Breast epithelium (tissue), 3 donors: ENCODE measurements around the gene DTNB.

Experiments
- POLR2A ChIP-seq: fragments of 450-650 bp; IDR thresholded peaks from one replicate; pipeline ENCODE4 v1.6.1; 2016; ENCODE audit warnings: antibody characterized with exemption, mild to moderate bottlenecking, moderate library complexity
- POLR2AphosphoS5 ChIP-seq, 3 donors: sonication (generic); formaldehyde crosslinking; IDR thresholded peaks; one replicate each; pipeline ENCODE4 v1.6.1; 2017; ENCODE audit warnings: antibody characterized with exemption in 3 of 3
- TF ChIP-seq, protein P1 (sequence below), 3 donors: fragments of 450-650 bp; IDR thresholded peaks; one replicate each; pipeline ENCODE4 v1.5.1; 2016 to 2017; ENCODE audit warnings: antibody characterized with exemption in 3 of 3, mild to moderate bottlenecking in 3 of 3, moderate library complexity in 3 of 3

DNA sequence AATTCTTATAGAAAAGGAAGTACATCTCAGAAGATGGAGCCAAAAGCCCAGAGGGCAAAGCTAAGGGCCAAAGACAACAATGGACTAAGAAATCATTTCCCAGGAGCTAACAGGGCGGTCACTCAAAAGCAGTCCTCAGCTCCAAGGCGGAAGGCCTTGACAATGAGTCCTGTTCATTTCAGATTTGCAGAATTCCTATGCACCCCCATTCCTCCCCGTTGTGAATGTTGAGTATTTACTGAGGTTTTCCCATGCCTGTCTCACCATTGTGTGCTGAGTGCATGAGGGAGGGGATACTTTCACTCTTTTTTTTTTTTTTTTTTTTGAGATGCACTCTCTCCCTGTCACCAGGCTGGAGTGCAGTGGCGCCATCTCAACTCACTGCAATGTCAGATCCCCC, 18.8 kb upstream of the DTNB start:
- TF ChIP-seq POLR2AphosphoS5 (IDR thresholded peaks at IDR 0.05) = peak in 1 of 3 donors; percentile 63
- TF ChIP-seq, protein P1, sequence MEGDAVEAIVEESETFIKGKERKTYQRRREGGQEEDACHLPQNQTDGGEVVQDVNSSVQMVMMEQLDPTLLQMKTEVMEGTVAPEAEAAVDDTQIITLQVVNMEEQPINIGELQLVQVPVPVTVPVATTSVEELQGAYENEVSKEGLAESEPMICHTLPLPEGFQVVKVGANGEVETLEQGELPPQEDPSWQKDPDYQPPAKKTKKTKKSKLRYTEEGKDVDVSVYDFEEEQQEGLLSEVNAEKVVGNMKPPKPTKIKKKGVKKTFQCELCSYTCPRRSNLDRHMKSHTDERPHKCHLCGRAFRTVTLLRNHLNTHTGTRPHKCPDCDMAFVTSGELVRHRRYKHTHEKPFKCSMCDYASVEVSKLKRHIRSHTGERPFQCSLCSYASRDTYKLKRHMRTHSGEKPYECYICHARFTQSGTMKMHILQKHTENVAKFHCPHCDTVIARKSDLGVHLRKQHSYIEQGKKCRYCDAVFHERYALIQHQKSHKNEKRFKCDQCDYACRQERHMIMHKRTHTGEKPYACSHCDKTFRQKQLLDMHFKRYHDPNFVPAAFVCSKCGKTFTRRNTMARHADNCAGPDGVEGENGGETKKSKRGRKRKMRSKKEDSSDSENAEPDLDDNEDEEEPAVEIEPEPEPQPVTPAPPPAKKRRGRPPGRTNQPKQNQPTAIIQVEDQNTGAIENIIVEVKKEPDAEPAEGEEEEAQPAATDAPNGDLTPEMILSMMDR (IDR thresholded peaks at IDR 0.05) = no peak
- TF ChIP-seq POLR2A = no peak
